IMR-90 (cell line): ENCODE data around the gene TAX1BP1. TPM values are rescaled to one million over a fixed set of nuclear protein-coding genes. Genes with fewer than 3 reads are reported as not detected.
A peak's percentile ranks its signal among the peaks of the same experiment; 100 is the strongest.

ENCODE experiments used
- ATAC-seq: fragments of 200-7000 bp; cut with Tn5 transposase; 2 replicates; pipeline ENCODE4 v1.9.1; 2020; ENCODE audit warnings: low read depth, mild to moderate bottlenecking, moderate library complexity
- BruUV-seq: library from RNA; stranded (reverse); fragments of 400-500 nt; replicated peaks from 2 replicates; lab custom pipeline; 2021; lab: Mats Ljungman, UMichigan
- CTCF ChIA-PET: fragments of 300-600 bp; formaldehyde crosslinking; extraction: SDS; loops from one replicate; lab custom pipeline; 2021; ENCODE audit warnings: antibody characterized with exemption; lab: Yijun Ruan, JAX
- POLR2A ChIA-PET: fragments of 300-600 bp; sonication (Branson Sonifier 250); formaldehyde crosslinking; loops from one replicate; lab custom pipeline; 2022; ENCODE audit warnings: antibody characterized with exemption; ENCODE audit not compliant: unreplicated experiment; lab: Charles Lee
- DNase-seq: peaks from one replicate; pipeline ENCODE4 v3.0.0; 2013
- H2AFZ ChIP-seq: replicated peaks from 2 replicates; pipeline ENCODE3; 2013; ENCODE audit warnings: low read length, mild to moderate bottlenecking; ENCODE audit not compliant: poor library complexity
- H2AK5ac ChIP-seq: 2 replicates; pipeline ENCODE4 v1.6.1; 2013; ENCODE audit warnings: low read depth, low read length, inconsistent platforms
- H2AK9ac ChIP-seq: replicated peaks from 2 replicates; pipeline ENCODE3; 2013; ENCODE audit warnings: mild to moderate bottlenecking, low read depth, low read length, moderate library complexity; ENCODE audit not compliant: poor library complexity
- H2BK120ac ChIP-seq: 2 replicates; pipeline ENCODE4 v1.6.1; 2013; ENCODE audit warnings: low read depth, low read length, inconsistent platforms
- H2BK15ac ChIP-seq: 3 replicates; pipeline ENCODE4 v1.6.1; 2013; ENCODE audit warnings: low read depth, low read length, inconsistent platforms
- H2BK20ac ChIP-seq: 2 replicates; pipeline ENCODE4 v1.6.1; 2013; ENCODE audit warnings: low read depth, mild to moderate bottlenecking, inconsistent platforms, low read length, moderate library complexity
- H2BK5ac ChIP-seq: 2 replicates; pipeline ENCODE4 v1.6.1; 2013; ENCODE audit warnings: mild to moderate bottlenecking, low read depth, low read length, inconsistent platforms; ENCODE audit not compliant: poor library complexity, severe bottlenecking
- H3K14ac ChIP-seq: replicated peaks from 2 replicates; pipeline ENCODE4 v1.6.1; 2013; ENCODE audit warnings: low read depth, low read length, inconsistent platforms
- H3K18ac ChIP-seq: 2 replicates; pipeline ENCODE4 v1.6.1; 2013; ENCODE audit warnings: low read depth, low read length, control low read depth
- H3K23ac ChIP-seq: 2 replicates; pipeline ENCODE4 v1.6.1; 2013; ENCODE audit warnings: low read depth, low read length, inconsistent platforms
- H3K27ac ChIP-seq: 2 replicates; pipeline ENCODE4 v1.5.1; 2013; ENCODE audit warnings: mild to moderate bottlenecking, control low read depth, low read length; ENCODE audit not compliant: insufficient read depth
- H3K27me3 ChIP-seq: 2 replicates; pipeline ENCODE4 v1.6.1; 2013; ENCODE audit warnings: low read length; ENCODE audit not compliant: control insufficient read depth, insufficient read depth
- H3K36me3 ChIP-seq: 2 replicates; pipeline ENCODE4 v1.6.1; 2013; ENCODE audit warnings: low read length, mixed read lengths; ENCODE audit not compliant: control insufficient read depth, insufficient read depth
- H3K4ac ChIP-seq: 2 replicates; pipeline ENCODE4 v1.6.1; 2013; ENCODE audit warnings: low read depth, low read length, inconsistent platforms
- H3K4me1 ChIP-seq: 2 replicates; pipeline ENCODE4 v1.6.1; 2013; ENCODE audit warnings: low read length, mixed read lengths; ENCODE audit not compliant: control insufficient read depth, insufficient read depth
- H3K4me2 ChIP-seq: 2 replicates; pipeline ENCODE4 v1.6.1; 2013; ENCODE audit warnings: low read depth, mild to moderate bottlenecking, control low read depth, low read length, moderate library complexity
- H3K4me3 ChIP-seq: 2 replicates; pipeline ENCODE4 v1.5.1; 2013; ENCODE audit warnings: low read depth, mild to moderate bottlenecking, control low read depth, low read length, moderate library complexity; ENCODE audit not compliant: insufficient read depth
- H3K56ac ChIP-seq: 2 replicates; pipeline ENCODE4 v1.6.1; 2013; ENCODE audit warnings: low read length, inconsistent platforms; ENCODE audit not compliant: insufficient read depth; ENCODE audit errors: extremely low read depth
- H3K79me1 ChIP-seq, 2 experiments: 2 replicates each; pipeline ENCODE4 v1.6.1; 2013; ENCODE audit warnings: low read length in 2 of 2, inconsistent platforms in 1 of 2, low read depth in 1 of 2
- H3K9ac ChIP-seq: 2 replicates; pipeline ENCODE4 v1.6.1; 2013; ENCODE audit warnings: low read depth, low read length, control low read depth
- H3K9me1 ChIP-seq: 2 replicates; pipeline ENCODE4 v1.6.1; 2013; ENCODE audit warnings: low read length, inconsistent platforms; ENCODE audit not compliant: insufficient read depth
- H3K9me3 ChIP-seq: 2 replicates; pipeline ENCODE4 v1.6.1; 2013; ENCODE audit warnings: low read length; ENCODE audit not compliant: control insufficient read depth, insufficient read depth
- H4K20me1 ChIP-seq: 2 replicates; pipeline ENCODE4 v1.6.1; 2013; ENCODE audit warnings: low read length, inconsistent platforms; ENCODE audit not compliant: insufficient read depth
- H4K5ac ChIP-seq: 2 replicates; pipeline ENCODE4 v1.6.1; 2013; ENCODE audit warnings: mild to moderate bottlenecking, low read depth, low read length, control low read depth
- H4K8ac ChIP-seq, 2 experiments: 2 replicates each; pipeline ENCODE4 v1.6.1; 2013; ENCODE audit warnings: low read depth in 2 of 2, low read length in 2 of 2, control low read depth in 1 of 2, inconsistent platforms in 1 of 2
- H4K91ac ChIP-seq: 2 replicates; pipeline ENCODE4 v1.6.1; 2013; ENCODE audit warnings: low read depth, low read length, inconsistent platforms; ENCODE audit not compliant: insufficient read depth
- BHLHE40 ChIP-seq: fragments of 150-350 bp; IDR thresholded peaks from 2 replicates; pipeline ENCODE4 v1.6.1; 2016; ENCODE audit warnings: mild to moderate bottlenecking, low read depth, low read length
- CEBPB ChIP-seq: IDR thresholded peaks from 2 replicates; pipeline ENCODE4 v1.6.1; 2012; ENCODE audit warnings: low read depth, low read length, improper control_type of control experiment
- CHD1 ChIP-seq: IDR thresholded peaks from 2 replicates; pipeline ENCODE4 v1.6.1; 2012; ENCODE audit warnings: low read depth, low read length, improper control_type of control experiment
- FOS ChIP-seq: fragments of 150-350 bp; IDR thresholded peaks from 2 replicates; pipeline ENCODE4 v1.6.1; 2016; ENCODE audit warnings: low read depth, low read length
- MAFK ChIP-seq: IDR thresholded peaks from 2 replicates; pipeline ENCODE4 v1.6.1; 2012; ENCODE audit warnings: low read depth, low read length, improper control_type of control experiment
- MAZ ChIP-seq: IDR thresholded peaks from 2 replicates; pipeline ENCODE4 v1.6.1; 2012; ENCODE audit warnings: low read depth, mild to moderate bottlenecking, low read length, improper control_type of control experiment, moderate library complexity, borderline replicate concordance
- MXI1 ChIP-seq: IDR thresholded peaks from 2 replicates; pipeline ENCODE4 v1.6.1; 2012; ENCODE audit warnings: low read depth, mild to moderate bottlenecking, low read length, moderate library complexity, borderline replicate concordance
- NFE2L2 ChIP-seq: fragments of 150-350 bp; IDR thresholded peaks from 2 replicates; pipeline ENCODE4 v1.6.1; 2016; ENCODE audit warnings: low read depth, mild to moderate bottlenecking, low read length
- POLR2A ChIP-seq: IDR thresholded peaks from 2 replicates; pipeline ENCODE4 v1.6.1; 2012; ENCODE audit warnings: mild to moderate bottlenecking, low read depth, low read length
- RAD21 ChIP-seq: IDR thresholded peaks from 2 replicates; pipeline ENCODE4 v1.6.1; 2012; ENCODE audit warnings: low read length, improper control_type of control experiment
- RCOR1 ChIP-seq: IDR thresholded peaks from 2 replicates; pipeline ENCODE4 v1.6.1; 2012; ENCODE audit warnings: mild to moderate bottlenecking, low read length, improper control_type of control experiment; ENCODE audit not compliant: insufficient replicate concordance
- RFX5 ChIP-seq: IDR thresholded peaks from 2 replicates; pipeline ENCODE4 v1.8.0; 2012; ENCODE audit warnings: low read depth, mild to moderate bottlenecking, low read length, moderate library complexity
- SMC3 ChIP-seq: fragments of 150-350 bp; IDR thresholded peaks from 2 replicates; pipeline ENCODE4 v1.6.1; 2016; ENCODE audit warnings: low read depth, mild to moderate bottlenecking, antibody characterized with exemption, low read length, moderate library complexity
- WGBS, 2 experiments: methylation state at CpG; one replicate each; pipeline versions ENCODE4 v1.1.5 to v1.1.7; 2013; ENCODE audit warnings: missing lambda C conversion rate in 2 of 2; ENCODE audit not compliant: insufficient read length in 1 of 2; ENCODE audit errors: extremely low coverage in 2 of 2; 5-methylcytosine and 5-hydroxymethylcytosine counted together
- dilution Hi-C: fragments of 300-500 bp; cut with HindIII; formaldehyde crosslinking; loops from one replicate; pipeline ENCODE4 v1.14.3; 2018; ENCODE audit warnings: low sequenced_read_pairs; ENCODE audit not compliant: unreplicated experiment
- in situ Hi-C: fragments of 300-500 bp; cut with MboI; formaldehyde crosslinking; loops from 3 replicates; pipeline ENCODE4 v1.14.3; 2019; ENCODE audit warnings: low sequenced_read_pairs, inconsistent platforms, mixed read lengths
- intact Hi-C: fragments of 100-400 bp; cut with micrococcal nuclease; formaldehyde crosslinking; loops from 2 replicates; pipeline ENCODE4 v1.10.0; 2022
- polyA plus RNA-seq, 3 experiments: library from polyadenylated mRNA; depleted of rRNA; stranded (reverse); fragments of >200 nt; gene quantifications; 2 replicates each; pipeline ENCODE4 v1.2.3, GENCODE V29; 2012; ENCODE audit warnings: low replicate concordance in 1 of 3
- total RNA-seq: library from RNA; depleted of rRNA; stranded (reverse); fragments of >200 nt; gene quantifications from 2 replicates; pipeline ENCODE4 v1.2.3, GENCODE V29; 2012
- TF ChIP-seq, protein P1 (sequence below): fragments of 150-350 bp; IDR thresholded peaks from 2 replicates; pipeline ENCODE4 v1.6.1; 2017; ENCODE audit warnings: mild to moderate bottlenecking, antibody characterized with exemption, low read length, low read depth
- TF ChIP-seq, protein P2 (sequence below): conservative IDR thresholded peaks from 2 replicates; pipeline ENCODE4 v1.5.1; 2012; ENCODE audit warnings: mild to moderate bottlenecking, low read depth, low read length, improper control_type of control experiment
- TF ChIP-seq, protein P3 (sequence below): fragments of 150-350 bp; IDR thresholded peaks from 2 replicates; pipeline ENCODE4 v1.6.1; 2016; ENCODE audit warnings: low read depth, mild to moderate bottlenecking, low read length, moderate library complexity, borderline replicate concordance

The TAX1BP1 gene
- total and polyA plus RNA-seq, 2 of the 4 experiments (the other 2 are of a cell fraction): 49.0 to 52.7 TPM

DNA sequence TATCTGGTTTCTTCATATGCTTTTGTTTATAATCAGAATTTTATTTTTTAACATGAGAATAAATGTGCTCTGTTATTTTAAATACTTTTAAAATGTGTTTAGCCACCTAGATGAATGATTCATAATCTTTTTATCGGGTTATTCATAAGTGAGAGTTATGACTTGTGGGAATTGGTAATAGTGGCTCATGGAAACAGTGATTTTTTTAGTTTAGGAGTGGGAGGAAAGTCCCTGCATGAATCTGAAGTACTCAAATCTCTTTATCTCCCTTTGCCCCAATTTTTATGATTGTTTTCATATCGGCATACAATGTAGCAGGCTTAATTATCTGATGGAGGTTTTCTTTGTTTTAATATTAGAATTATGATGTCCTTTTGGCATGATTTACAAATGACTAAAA is 42.9 kb downstream of the TAX1BP1 start:
- BruUV-seq: no TSS peak
- TF ChIP-seq NFE2L2 (no peak), RCOR1 (no peak), RAD21 (no peak), SMC3 (no peak), BHLHE40 (no peak), POLR2A (no peak), RFX5 (no peak), CHD1 (no peak), CEBPB (no peak), MXI1 (no peak), MAFK (no peak), FOS (no peak), MAZ (no peak)
- TF ChIP-seq, protein P1, sequence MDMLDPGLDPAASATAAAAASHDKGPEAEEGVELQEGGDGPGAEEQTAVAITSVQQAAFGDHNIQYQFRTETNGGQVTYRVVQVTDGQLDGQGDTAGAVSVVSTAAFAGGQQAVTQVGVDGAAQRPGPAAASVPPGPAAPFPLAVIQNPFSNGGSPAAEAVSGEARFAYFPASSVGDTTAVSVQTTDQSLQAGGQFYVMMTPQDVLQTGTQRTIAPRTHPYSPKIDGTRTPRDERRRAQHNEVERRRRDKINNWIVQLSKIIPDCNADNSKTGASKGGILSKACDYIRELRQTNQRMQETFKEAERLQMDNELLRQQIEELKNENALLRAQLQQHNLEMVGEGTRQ: no peak
- TF ChIP-seq, protein P2, sequence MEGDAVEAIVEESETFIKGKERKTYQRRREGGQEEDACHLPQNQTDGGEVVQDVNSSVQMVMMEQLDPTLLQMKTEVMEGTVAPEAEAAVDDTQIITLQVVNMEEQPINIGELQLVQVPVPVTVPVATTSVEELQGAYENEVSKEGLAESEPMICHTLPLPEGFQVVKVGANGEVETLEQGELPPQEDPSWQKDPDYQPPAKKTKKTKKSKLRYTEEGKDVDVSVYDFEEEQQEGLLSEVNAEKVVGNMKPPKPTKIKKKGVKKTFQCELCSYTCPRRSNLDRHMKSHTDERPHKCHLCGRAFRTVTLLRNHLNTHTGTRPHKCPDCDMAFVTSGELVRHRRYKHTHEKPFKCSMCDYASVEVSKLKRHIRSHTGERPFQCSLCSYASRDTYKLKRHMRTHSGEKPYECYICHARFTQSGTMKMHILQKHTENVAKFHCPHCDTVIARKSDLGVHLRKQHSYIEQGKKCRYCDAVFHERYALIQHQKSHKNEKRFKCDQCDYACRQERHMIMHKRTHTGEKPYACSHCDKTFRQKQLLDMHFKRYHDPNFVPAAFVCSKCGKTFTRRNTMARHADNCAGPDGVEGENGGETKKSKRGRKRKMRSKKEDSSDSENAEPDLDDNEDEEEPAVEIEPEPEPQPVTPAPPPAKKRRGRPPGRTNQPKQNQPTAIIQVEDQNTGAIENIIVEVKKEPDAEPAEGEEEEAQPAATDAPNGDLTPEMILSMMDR: no peak
- TF ChIP-seq, protein P3, sequence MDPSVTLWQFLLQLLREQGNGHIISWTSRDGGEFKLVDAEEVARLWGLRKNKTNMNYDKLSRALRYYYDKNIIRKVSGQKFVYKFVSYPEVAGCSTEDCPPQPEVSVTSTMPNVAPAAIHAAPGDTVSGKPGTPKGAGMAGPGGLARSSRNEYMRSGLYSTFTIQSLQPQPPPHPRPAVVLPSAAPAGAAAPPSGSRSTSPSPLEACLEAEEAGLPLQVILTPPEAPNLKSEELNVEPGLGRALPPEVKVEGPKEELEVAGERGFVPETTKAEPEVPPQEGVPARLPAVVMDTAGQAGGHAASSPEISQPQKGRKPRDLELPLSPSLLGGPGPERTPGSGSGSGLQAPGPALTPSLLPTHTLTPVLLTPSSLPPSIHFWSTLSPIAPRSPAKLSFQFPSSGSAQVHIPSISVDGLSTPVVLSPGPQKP: no peak
- Histone ChIP-seq H2AK5ac (no peak overlapping the region), H3K14ac (no peak overlapping the region), H3K18ac (no peak overlapping the region), H3K4ac (no peak overlapping the region), H2BK15ac (no peak overlapping the region), H3K56ac (no peak overlapping the region), H3K9me3 (no peaks in the 10 kb centered on the region), H3K9ac (no peak overlapping the region), H2BK120ac (no peak overlapping the region), H2BK5ac (no peak overlapping the region), H3K36me3 (peaks cover 7% of the 10 kb centered on the region), H2AFZ (no peak overlapping the region), H3K4me2 (no peak overlapping the region), H4K20me1 (peaks cover 4% of the 10 kb centered on the region), H3K79me1 (peaks cover 6 to 26% of the 10 kb centered on the region in 2 experiments; a peak in 3 of 4 replicates), H2AK9ac (no peak overlapping the region), H3K27ac (no peak overlapping the region), H4K91ac (no peak overlapping the region), H3K23ac (no peak overlapping the region), H3K4me3 (no peak overlapping the region), H3K27me3 (no peaks in the 10 kb centered on the region), H4K5ac (no peak overlapping the region), H2BK20ac (no peak overlapping the region), H3K4me1 (no peaks in the 10 kb centered on the region), H3K9me1 (no peaks in the 10 kb centered on the region), H4K8ac (no peak overlapping the region)
- CTCF ChIA-PET: no interaction called here
- ATAC-seq (no peak), DNase-seq (peak; percentile 39)
- intact Hi-C loops (loop anchor here (5.0 kb wide), 2 partner anchors 139 to 314 kb away; no protein-coding TSS in a partner anchor), dilution Hi-C loops (no loop called here), in situ Hi-C loops (loop anchor here (25.0 kb wide), 1 partner anchor 229 kb away; no protein-coding TSS in a partner anchor)
- no CpG with 5 or more reads among the region's 2 CpGs for WGBS, 2 experiments
- POLR2A ChIA-PET: no interaction called here
